ENCODE data around the gene SLC22A13.

- TF ChIP-seq CTCF (conservative IDR thresholded peaks at IDR 0.05; ENCODE audit: low read depth, low read length) (no peak), POLR2A (IDR thresholded peaks at IDR 0.05; ENCODE audit: low read depth, low read length) (no peak), BHLHE40 (IDR thresholded peaks at IDR 0.05; ENCODE audit: low read depth, low read length) (no peak), RCOR1 (IDR thresholded peaks at IDR 0.05; ENCODE audit: insufficient replicate concordance, low read length) (no peak), MXI1 (IDR thresholded peaks at IDR 0.05; ENCODE audit: borderline replicate concordance, low read depth, low read length) (no peak)
These were observed 41.3 kb upstream of the SLC22A13 start for GRCh38 chr3:38224357-38224756.

Data from IMR-90 (cell line).